HEK293 (cell line): ENCODE results near the gene USP8.

Source experiments
- CTCF ChIP-seq: fragments of 450-650 bp; formaldehyde crosslinking; IDR thresholded peaks from 2 replicates; pipeline ENCODE4 v1.5.1; 2016; ENCODE audit warnings: missing biosample characterization, missing genetic modification characterization
- MYNN ChIP-seq: fragments of 450-650 bp; formaldehyde crosslinking; IDR thresholded peaks from 2 replicates; pipeline ENCODE4 v1.5.1; 2016; ENCODE audit warnings: missing biosample characterization, missing genetic modification characterization, borderline replicate concordance
- ZBTB11 ChIP-seq: fragments of 450-650 bp; formaldehyde crosslinking; conservative IDR thresholded peaks from 2 replicates; pipeline ENCODE4 v1.5.1; 2016; ENCODE audit warnings: low read depth, missing biosample characterization, missing genetic modification characterization
- ZBTB20 ChIP-seq: fragments of 450-650 bp; formaldehyde crosslinking; IDR thresholded peaks from 2 replicates; pipeline ENCODE4 v1.5.1; 2016; ENCODE audit warnings: missing biosample characterization, missing genetic modification characterization
- ZBTB48 ChIP-seq: fragments of 450-650 bp; formaldehyde crosslinking; IDR thresholded peaks from 2 replicates; pipeline ENCODE4 v1.5.1; 2016; ENCODE audit warnings: missing biosample characterization, missing genetic modification characterization
- ZFP3 ChIP-seq: fragments of 450-650 bp; formaldehyde crosslinking; IDR thresholded peaks from 2 replicates; pipeline ENCODE4 v1.5.1; 2016; ENCODE audit warnings: low read depth, missing biosample characterization, missing genetic modification characterization
- ZNF239 ChIP-seq: fragments of 450-650 bp; formaldehyde crosslinking; IDR thresholded peaks from 2 replicates; pipeline ENCODE4 v1.5.1; 2016; ENCODE audit warnings: missing biosample characterization, missing genetic modification characterization
- ZNF292 ChIP-seq: fragments of 450-650 bp; formaldehyde crosslinking; IDR thresholded peaks from 2 replicates; pipeline ENCODE4 v1.5.1; 2016; ENCODE audit warnings: low read depth, missing biosample characterization, missing genetic modification characterization, borderline replicate concordance
- ZNF311 ChIP-seq: fragments of 450-650 bp; formaldehyde crosslinking; IDR thresholded peaks from 2 replicates; pipeline ENCODE4 v1.5.1; 2017; ENCODE audit warnings: missing biosample characterization, missing genetic modification characterization, borderline replicate concordance
- ZNF529 ChIP-seq: fragments of 450-650 bp; formaldehyde crosslinking; IDR thresholded peaks from 2 replicates; pipeline ENCODE4 v1.5.1; 2017; ENCODE audit warnings: missing genetic modification characterization, missing biosample characterization; ENCODE audit not compliant: insufficient replicate concordance
- ZNF664 ChIP-seq: fragments of 450-650 bp; formaldehyde crosslinking; IDR thresholded peaks from 2 replicates; pipeline ENCODE4 v1.5.1; 2016; ENCODE audit warnings: missing biosample characterization, missing genetic modification characterization
- ZNF843 ChIP-seq: fragments of 450-650 bp; formaldehyde crosslinking; IDR thresholded peaks from 2 replicates; pipeline ENCODE4 v1.5.1; 2016; ENCODE audit warnings: missing biosample characterization, missing genetic modification characterization
- TF ChIP-seq, protein P1 (sequence below): fragments of 450-650 bp; formaldehyde crosslinking; IDR thresholded peaks from 2 replicates; pipeline ENCODE4 v1.5.1; 2016; ENCODE audit warnings: missing biosample characterization, missing genetic modification characterization
- TF ChIP-seq, protein P2 (sequence below): fragments of 450-650 bp; formaldehyde crosslinking; IDR thresholded peaks from 2 replicates; pipeline ENCODE4 v1.5.1; 2017; ENCODE audit warnings: missing biosample characterization, missing genetic modification characterization

GRCh38 chr15:50563756-50564155 is 139.6 kb downstream of the USP8 start:
- TF ChIP-seq, protein P1, sequence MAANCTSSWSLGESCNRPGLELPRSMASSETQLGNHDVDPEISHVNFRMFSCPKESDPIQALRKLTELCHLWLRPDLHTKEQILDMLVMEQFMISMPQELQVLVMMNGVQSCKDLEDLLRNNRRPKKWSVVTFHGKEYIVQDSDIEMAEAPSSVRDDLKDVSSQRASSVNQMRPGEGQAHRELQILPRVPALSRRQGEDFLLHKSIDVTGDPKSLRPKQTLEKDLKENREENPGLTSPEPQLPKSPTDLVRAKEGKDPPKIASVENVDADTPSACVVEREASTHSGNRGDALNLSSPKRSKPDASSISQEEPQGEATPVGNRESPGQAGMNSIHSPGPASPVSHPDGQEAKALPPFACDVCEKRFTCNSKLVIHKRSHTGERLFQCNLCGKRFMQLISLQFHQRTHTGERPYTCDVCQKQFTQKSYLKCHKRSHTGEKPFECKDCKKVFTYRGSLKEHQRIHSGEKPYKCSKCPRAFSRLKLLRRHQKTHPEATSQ (tag by site-specific recombination), result no peak
- no peak for TF ChIP-seq ZNF843 (tag by site-specific recombination)
- TF ChIP-seq CTCF (tag by site-specific recombination), result no peak
- no peak for TF ChIP-seq ZBTB11 (tag by site-specific recombination)
- TF ChIP-seq, protein P2, sequence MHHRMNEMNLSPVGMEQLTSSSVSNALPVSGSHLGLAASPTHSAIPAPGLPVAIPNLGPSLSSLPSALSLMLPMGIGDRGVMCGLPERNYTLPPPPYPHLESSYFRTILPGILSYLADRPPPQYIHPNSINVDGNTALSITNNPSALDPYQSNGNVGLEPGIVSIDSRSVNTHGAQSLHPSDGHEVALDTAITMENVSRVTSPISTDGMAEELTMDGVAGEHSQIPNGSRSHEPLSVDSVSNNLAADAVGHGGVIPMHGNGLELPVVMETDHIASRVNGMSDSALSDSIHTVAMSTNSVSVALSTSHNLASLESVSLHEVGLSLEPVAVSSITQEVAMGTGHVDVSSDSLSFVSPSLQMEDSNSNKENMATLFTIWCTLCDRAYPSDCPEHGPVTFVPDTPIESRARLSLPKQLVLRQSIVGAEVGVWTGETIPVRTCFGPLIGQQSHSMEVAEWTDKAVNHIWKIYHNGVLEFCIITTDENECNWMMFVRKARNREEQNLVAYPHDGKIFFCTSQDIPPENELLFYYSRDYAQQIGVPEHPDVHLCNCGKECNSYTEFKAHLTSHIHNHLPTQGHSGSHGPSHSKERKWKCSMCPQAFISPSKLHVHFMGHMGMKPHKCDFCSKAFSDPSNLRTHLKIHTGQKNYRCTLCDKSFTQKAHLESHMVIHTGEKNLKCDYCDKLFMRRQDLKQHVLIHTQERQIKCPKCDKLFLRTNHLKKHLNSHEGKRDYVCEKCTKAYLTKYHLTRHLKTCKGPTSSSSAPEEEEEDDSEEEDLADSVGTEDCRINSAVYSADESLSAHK (tag by site-specific recombination), result no peak
- TF ChIP-seq ZNF311 (tag by site-specific recombination), result no peak
- TF ChIP-seq ZBTB48 (tag by site-specific recombination), result no peak
- no peak for TF ChIP-seq ZNF664 (tag by site-specific recombination)
- no peak for TF ChIP-seq ZNF292 (tag by site-specific recombination)
- no peak for TF ChIP-seq ZFP3 (tag by site-specific recombination)
- no peak for TF ChIP-seq ZNF239
- TF ChIP-seq MYNN (tag by site-specific recombination), result no peak
- TF ChIP-seq ZNF529 (tag by site-specific recombination), result no peak
- TF ChIP-seq ZBTB20 (tag by site-specific recombination), result no peak
